Measurements from ENCODE around the gene GLDC.

- no peak for TF ChIP-seq CTCF (IDR thresholded peaks at IDR 0.05)
- TF ChIP-seq POLR2AphosphoS5 (IDR thresholded peaks at IDR 0.05), result no peak
Observed at GRCh38 chr9:6641961-6642360, 3.6 kb downstream of the GLDC start.

Data from suprapubic skin (tissue), 3 donors.